A549 (cell line): ENCODE results near the gene GNPDA1. TPM values are rescaled to one million over a fixed set of nuclear protein-coding genes. Genes with fewer than 3 reads are reported as not detected.
A peak's percentile ranks its signal among the peaks of the same experiment; 100 is the strongest.
"Not testable (repeated sequence)": the region's sequence is repeated elsewhere in the genome, so short reads cannot be mapped to it uniquely, and the experiment has no call there.

Experiments used
- ATAC-seq, 2 experiments: fragments of 200-7000 bp in 1 of 2; fragments of >200 bp in 1 of 2; cut with Nextera tagmentation in 1 of 2; cut with Tn5 transposase in 1 of 2; 3 replicates each; pipeline versions ENCODE4 v1.8.0 to v1.9.1; 2018 to 2020; ENCODE audit warnings: mild to moderate bottlenecking in 1 of 2, moderate library complexity in 1 of 2
- CTCF ChIA-PET: fragments of 300-600 bp; sonication (Branson Sonifier 250); formaldehyde crosslinking; extraction: SDS; loops from one replicate; lab custom pipeline; 2021; ENCODE audit warnings: antibody characterized with exemption, inconsistent platforms; lab: Yijun Ruan, JAX
- POLR2A ChIA-PET: fragments of 350-600 bp; formaldehyde crosslinking; extraction: SDS; loops from one replicate; lab custom pipeline; 2021; ENCODE audit warnings: antibody characterized with exemption, inconsistent platforms; lab: Yijun Ruan, JAX
- DNase-seq, 2 experiments: peaks; one replicate each; pipeline versions ENCODE4 v3.0.0 to v3.0.0-alpha.2; 2011 to 2016; ENCODE audit warnings: low read depth in 1 of 2, low spot score in 1 of 2
- FAIRE-seq: peaks from 2 replicates; lab custom pipeline; 2011; peaks lifted over from hg19 to GRCh38; lab: Jason Lieb, UNC
- H3K27ac ChIP-seq, 2 experiments: fragments of >200 bp; sonication (Bioruptor Twin); formaldehyde crosslinking; 3 replicates each; pipeline ENCODE4 v1.5.1; 2016 to 2017
- H3K4me1 ChIP-seq: fragments of >200 bp; sonication (Bioruptor Twin); formaldehyde crosslinking; 3 replicates; pipeline ENCODE4 v1.6.1; 2016
- H3K4me2 ChIP-seq: fragments of >200 bp; sonication (Bioruptor Twin); formaldehyde crosslinking; 3 replicates; pipeline ENCODE4 v1.6.1; 2016
- H3K4me3 ChIP-seq: fragments of >200 bp; sonication (Bioruptor Twin); formaldehyde crosslinking; 3 replicates; pipeline ENCODE4 v1.5.1; 2016
- H3K9me3 ChIP-seq: fragments of >200 bp; sonication (Bioruptor Twin); formaldehyde crosslinking; 3 replicates; pipeline ENCODE4 v1.6.1; 2016
- ATOH8 ChIP-seq: fragments of 250-450 bp; sonication (Bioruptor Pico); IDR thresholded peaks from 2 replicates; pipeline ENCODE4 v1.5.0; 2020; ENCODE audit warnings: low read depth, mild to moderate bottlenecking, moderate library complexity
- BCL3 ChIP-seq: fragments of >200 bp; sonication (Bioruptor Twin); formaldehyde crosslinking; IDR thresholded peaks from 3 replicates; pipeline ENCODE4 v1.6.1; 2016
- CBX2 ChIP-seq: fragments of 200-600 bp; sonication (generic); IDR thresholded peaks from 2 replicates; pipeline ENCODE4 v1.6.1; 2016; ENCODE audit warnings: low read depth, mild to moderate bottlenecking, borderline replicate concordance
- CEBPB ChIP-seq, 2 experiments: fragments of >200 bp in 1 of 2; sonication (Bioruptor Twin) in 1 of 2; formaldehyde crosslinking in 1 of 2; IDR thresholded peaks; 2 replicates each; pipeline ENCODE4 v1.6.1; 2012 to 2016
- CTCF ChIP-seq: fragments of >200 bp; sonication (Bioruptor Twin); formaldehyde crosslinking; IDR thresholded peaks from 3 replicates; pipeline ENCODE4 v1.5.1; 2016
- E2F6 ChIP-seq: IDR thresholded peaks from 2 replicates; pipeline ENCODE4 v1.6.1; 2012; ENCODE audit warnings: low read depth, borderline replicate concordance
- EHMT2 ChIP-seq: fragments of 200-600 bp; sonication (generic); IDR thresholded peaks from 2 replicates; pipeline ENCODE4 v1.6.1; 2016; ENCODE audit warnings: antibody characterized with exemption, low read depth, mild to moderate bottlenecking, moderate library complexity
- FOSB ChIP-seq: fragments of 250-450 bp; sonication (Bioruptor Pico); IDR thresholded peaks from 2 replicates; pipeline ENCODE4 v1.5.0; 2020; ENCODE audit warnings: mild to moderate bottlenecking, moderate library complexity
- FOSL2 ChIP-seq, 2 experiments: fragments of 450-650 bp in 1 of 2; fragments of >200 bp in 1 of 2; sonication (Bioruptor Twin) in 1 of 2; formaldehyde crosslinking; IDR thresholded peaks; 2 replicates each; pipeline versions ENCODE4 v1.5.0 to v1.6.1; 2016 to 2020; ENCODE audit warnings: mild to moderate bottlenecking in 1 of 2, moderate library complexity in 1 of 2
- HMGXB4 ChIP-seq: fragments of 250-450 bp; sonication (Bioruptor Pico); IDR thresholded peaks from 2 replicates; pipeline ENCODE4 v1.5.0; 2021; ENCODE audit warnings: mild to moderate bottlenecking, moderate library complexity, borderline replicate concordance
- HOXB5 ChIP-seq: fragments of 250-450 bp; sonication (Bioruptor Pico); IDR thresholded peaks from 2 replicates; pipeline ENCODE4 v1.5.0; 2020; ENCODE audit warnings: mild to moderate bottlenecking, moderate library complexity
- JUN ChIP-seq, 2 experiments: fragments of >200 bp; sonication (Bioruptor Twin); formaldehyde crosslinking; IDR thresholded peaks; 2 replicates in 1 of 2; 3 replicates in 1 of 2; pipeline ENCODE4 v1.6.1; 2016 to 2017
- JUNB ChIP-seq: fragments of >200 bp; sonication (Bioruptor Twin); formaldehyde crosslinking; IDR thresholded peaks from 2 replicates; pipeline ENCODE4 v1.6.1; 2016
- KDM1A ChIP-seq: fragments of 200-600 bp; sonication (generic); IDR thresholded peaks from 2 replicates; pipeline ENCODE4 v1.6.1; 2016; ENCODE audit warnings: low read depth, mild to moderate bottlenecking
- KDM5A ChIP-seq: fragments of 200-600 bp; sonication (generic); IDR thresholded peaks from 2 replicates; pipeline ENCODE4 v1.6.1; 2016; ENCODE audit warnings: antibody characterized with exemption, mild to moderate bottlenecking
- MYC ChIP-seq: IDR thresholded peaks from 2 replicates; pipeline ENCODE4 v1.6.1; 2012; ENCODE audit warnings: mild to moderate bottlenecking, inconsistent platforms, low read length, improper control_type of control experiment, borderline replicate concordance
- PBX3 ChIP-seq: IDR thresholded peaks from 2 replicates; pipeline ENCODE4 v1.6.1; 2012
- PHF8 ChIP-seq: fragments of 200-600 bp; sonication (generic); IDR thresholded peaks from 2 replicates; pipeline ENCODE4 v1.6.1; 2016; ENCODE audit warnings: low read depth, mild to moderate bottlenecking, antibody characterized with exemption, moderate library complexity, borderline replicate concordance
- POLR2A ChIP-seq: IDR thresholded peaks from 2 replicates; pipeline ENCODE4 v1.6.1; 2012; ENCODE audit warnings: mild to moderate bottlenecking, low read length
- RAD21 ChIP-seq, 2 experiments: fragments of >200 bp in 1 of 2; sonication (Bioruptor Twin) in 1 of 2; formaldehyde crosslinking in 1 of 2; IDR thresholded peaks in 1 of 2; conservative IDR thresholded peaks in 1 of 2; 2 replicates in 1 of 2; 3 replicates in 1 of 2; pipeline ENCODE4 v1.6.1; 2012 to 2018; ENCODE audit warnings: inconsistent platforms in 1 of 2
- SMC3 ChIP-seq: fragments of >200 bp; sonication (Bioruptor Twin); formaldehyde crosslinking; IDR thresholded peaks from 3 replicates; pipeline ENCODE4 v1.6.1; 2018; ENCODE audit warnings: inconsistent platforms
- SREBF2 ChIP-seq: fragments of 450-650 bp; IDR thresholded peaks from 2 replicates; pipeline ENCODE4 v1.6.1; 2014; ENCODE audit warnings: mild to moderate bottlenecking, moderate library complexity
- TFCP2L1 ChIP-seq: fragments of 250-450 bp; sonication (Bioruptor Pico); IDR thresholded peaks from 2 replicates; pipeline ENCODE4 v1.5.0; 2021; ENCODE audit warnings: mild to moderate bottlenecking
- ZC3H11A ChIP-seq: fragments of 450-650 bp; IDR thresholded peaks from 2 replicates; pipeline ENCODE4 v1.6.1; 2014; ENCODE audit warnings: antibody characterized with exemption, mild to moderate bottlenecking
- ZNF302 ChIP-seq: fragments of 250-450 bp; sonication (Bioruptor Pico); IDR thresholded peaks from 2 replicates; pipeline ENCODE4 v1.9.0; 2021; ENCODE audit warnings: inconsistent platforms, mild to moderate bottlenecking, moderate library complexity
- WGBS: methylation state at CpG from one replicate; pipeline ENCODE4 v1.1.6; 2017; ENCODE audit errors: missing lambda C conversion rate; 5-methylcytosine and 5-hydroxymethylcytosine counted together
- polyA plus RNA-seq, 4 experiments: library from polyadenylated mRNA; depleted of rRNA in 3 of 4; stranded (reverse); fragments of >200 nt; fragmentation: RNase III in 1 of 4; extraction: RNeasy Plus Mini Kit Qiagen cat#74134 plus additional on column Dnase treatment in 1 of 4; gene quantifications; 2 replicates in 3 of 4; 3 replicates in 1 of 4; pipeline ENCODE4 v1.2.3, GENCODE V29; 2011 to 2017
- TF ChIP-seq, protein P1 (sequence below): IDR thresholded peaks from 2 replicates; pipeline ENCODE4 v1.6.1; 2012

Gene GNPDA1
- polyA plus RNA-seq, 2 of the 4 experiments (the other 2 are of a cell fraction) = 17.1 to 53.2 TPM

DNA sequence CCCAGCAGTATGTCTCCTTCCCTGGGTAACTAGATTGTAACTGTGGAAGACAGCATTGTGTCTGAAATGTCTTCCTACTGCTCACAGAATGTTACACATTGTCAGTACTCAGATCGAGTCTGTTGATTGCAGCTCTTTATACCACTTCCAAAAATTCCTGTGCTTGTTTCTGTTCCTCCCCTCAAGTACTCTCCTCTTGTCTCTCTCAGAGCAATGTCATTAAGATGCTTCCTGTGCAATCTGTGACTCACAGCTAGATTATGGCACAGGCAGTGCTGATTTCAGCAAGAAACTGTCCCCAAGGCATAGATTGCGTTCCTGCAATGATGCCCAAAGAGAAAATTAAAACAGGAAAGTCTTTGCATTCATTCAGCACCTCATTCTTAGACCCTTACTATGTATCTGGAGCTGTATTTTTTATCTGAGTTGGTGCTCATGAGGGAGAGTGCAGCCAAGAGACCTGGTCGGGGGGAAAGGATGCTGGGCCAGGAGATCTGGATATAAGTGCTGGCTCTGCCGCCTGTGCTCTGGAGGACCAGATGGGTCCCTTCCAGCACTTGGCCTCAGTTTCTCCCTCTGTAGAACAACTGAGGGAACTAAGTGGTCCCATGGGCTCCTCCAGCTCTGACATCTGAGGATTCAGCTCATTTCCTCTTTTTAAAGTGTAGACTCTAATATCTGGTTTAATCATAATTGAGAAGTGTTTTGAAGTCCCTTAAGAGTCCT is 40.8 kb upstream of the GNPDA1 start:
- H3K27ac ChIP-seq = peak overlapping the region in 1 of 2 experiments; percentile 22; a peak in 1 of 6 replicates
- WGBS = 51% methylated on average over 4 of the region's 4 CpGs
- DNase-seq (peak in 1 of 2 experiments; percentile 24), FAIRE-seq (no peak), ATAC-seq (peak; percentile 70 to 72; a peak in 5 of 6 replicates)
- H3K4me1 ChIP-seq = peaks cover 25% of the 10 kb centered on the region
- ChIA-PET POLR2A (interaction anchor here (0.7 kb wide), 1 partner anchor 57 kb away, joined by 3 read pairs; no protein-coding TSS in a partner anchor), CTCF (interaction anchor here (1.3 to 1.6 kb wide), 4 partner anchors 9 to 38 kb away, joined by 3 to 4 read pairs (median 4); no protein-coding TSS in a partner anchor)
- no peaks in the 10 kb centered on the region for H3K9me3 ChIP-seq
- TF ChIP-seq KDM5A (no peak), PHF8 (no peak), KDM1A (no peak), CTCF (no peak), FOSB (no peak), ZC3H11A (no peak), CEBPB (IDR thresholded peaks at IDR 0.05) (no peak), SMC3 (no peak), RAD21 (conservative IDR thresholded peaks at IDR 0.05 in 1 of 2, IDR thresholded peaks at IDR 0.05 in 1 of 2) (no peak), BCL3 (no peak), CBX2 (no peak), ZNF302 (CRISPR knock-in tag) (no peak), POLR2A (no peak), E2F6 (no peak), TFCP2L1 (CRISPR knock-in tag) (no peak)
- TF ChIP-seq, protein P1, sequence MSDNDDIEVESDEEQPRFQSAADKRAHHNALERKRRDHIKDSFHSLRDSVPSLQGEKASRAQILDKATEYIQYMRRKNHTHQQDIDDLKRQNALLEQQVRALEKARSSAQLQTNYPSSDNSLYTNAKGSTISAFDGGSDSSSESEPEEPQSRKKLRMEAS = no peak
- H3K4me3 ChIP-seq = no peak overlapping the region
- H3K4me2 ChIP-seq = peak overlapping the region; percentile 4; the same call in 1 of the 3 replicates

- H3K9me3 ChIP-seq, ATAC-seq, POLR2A ChIA-PET, H3K4me2 ChIP-seq, H3K4me3 ChIP-seq, H3K4me1 ChIP-seq, H3K27ac ChIP-seq, DNase-seq, FAIRE-seq: not testable (repeated sequence)
- CTCF ChIA-PET = interaction anchor here (0.7 to 1.5 kb wide), 2 partner anchors 17 to 646 kb away, joined by 3 read pairs; no protein-coding TSS in a partner anchor
- WGBS = 94% methylated on average over 4 of the region's 4 CpGs
Observed at GRCh38 chr5:142052026-142052425, 39.2 kb upstream of the GNPDA1 start.

- ChIA-PET CTCF (interaction anchor here (1.0 to 1.6 kb wide), 2 partner anchors 16 to 33 kb away, joined by 3 to 6 read pairs; no protein-coding TSS in a partner anchor), POLR2A (no interaction called here)
- Histone ChIP-seq H3K4me2 (no peak overlapping the region), H3K4me1 (0 out of 3 replicates have a peak, but pooled peaks cover 4% of the 10 kb centered on the region), H3K27ac (no peak overlapping the region), H3K9me3 (peaks cover 4% of the 10 kb centered on the region; the same call in 1 of the 3 replicates), H3K4me3 (no peak overlapping the region)
- WGBS = 33% methylated on average over 7 of the region's 7 CpGs
- no peak for FAIRE-seq
- DNase-seq = no peak
- peak in 1 of 2 experiments; percentile 43; a peak in 1 of 6 replicates for ATAC-seq
- TF ChIP-seq JUNB (no peak), FOSL2 (IDR thresholded peaks at IDR 0.05) (no peak), FOSL2 (CRISPR knock-in tag; IDR thresholded peaks at IDR 0.05) (no peak), PBX3 (no peak), ATOH8 (CRISPR knock-in tag) (no peak), EHMT2 (no peak), POLR2A (no peak), HMGXB4 (CRISPR knock-in tag) (no peak), JUN (IDR thresholded peaks at IDR 0.05) (no peak), HOXB5 (CRISPR knock-in tag) (no peak), SREBF2 (no peak), MYC (no peak)
Observed at GRCh38 chr5:142048272-142048671, 35.4 kb upstream of the GNPDA1 start.
